WTC11 (cell line): ENCODE results near the gene OSBPL9.

Experiments
- ELF4 ChIP-seq: sonication (generic); formaldehyde crosslinking; IDR thresholded peaks from 2 replicates; pipeline ENCODE4 v1.8.1; 2022; ENCODE audit warnings: low read depth, mild to moderate bottlenecking, moderate library complexity, missing genetic modification reagents
- FOXP1 ChIP-seq: sonication (generic); formaldehyde crosslinking; IDR thresholded peaks from 2 replicates; pipeline ENCODE4 v1.8.0; 2022; ENCODE audit warnings: missing genetic modification reagents, mild to moderate bottlenecking, moderate library complexity, borderline replicate concordance
- PRRX2 ChIP-seq: fragments of 250-450 bp; sonication (Bioruptor Pico); IDR thresholded peaks from 2 replicates; pipeline ENCODE4 v1.8.0; 2021; ENCODE audit warnings: mild to moderate bottlenecking
- TF ChIP-seq, protein P1 (sequence below): fragments of 200-600 bp; IDR thresholded peaks from 2 replicates; pipeline ENCODE4 v1.8.0; 2022; ENCODE audit warnings: antibody characterized with exemption
- TF ChIP-seq, protein P2 (sequence below): sonication (generic); formaldehyde crosslinking; IDR thresholded peaks from 2 replicates; pipeline ENCODE4 v1.8.1; 2023; ENCODE audit warnings: mild to moderate bottlenecking, missing genetic modification reagents, moderate library complexity
- TF ChIP-seq, protein P3 (sequence below): sonication (generic); formaldehyde crosslinking; IDR thresholded peaks from 2 replicates; pipeline ENCODE4 v1.8.1; 2022; ENCODE audit warnings: mild to moderate bottlenecking, missing genetic modification reagents, moderate library complexity, borderline replicate concordance
- TF ChIP-seq, protein P4 (sequence below): sonication (generic); formaldehyde crosslinking; IDR thresholded peaks from 2 replicates; pipeline ENCODE4 v1.8.1; 2023; ENCODE audit warnings: mild to moderate bottlenecking, moderate library complexity, missing genetic modification reagents

GRCh38 chr1:51790385-51790784 is 173.5 kb downstream of the OSBPL9 start:
- TF ChIP-seq, protein P1, sequence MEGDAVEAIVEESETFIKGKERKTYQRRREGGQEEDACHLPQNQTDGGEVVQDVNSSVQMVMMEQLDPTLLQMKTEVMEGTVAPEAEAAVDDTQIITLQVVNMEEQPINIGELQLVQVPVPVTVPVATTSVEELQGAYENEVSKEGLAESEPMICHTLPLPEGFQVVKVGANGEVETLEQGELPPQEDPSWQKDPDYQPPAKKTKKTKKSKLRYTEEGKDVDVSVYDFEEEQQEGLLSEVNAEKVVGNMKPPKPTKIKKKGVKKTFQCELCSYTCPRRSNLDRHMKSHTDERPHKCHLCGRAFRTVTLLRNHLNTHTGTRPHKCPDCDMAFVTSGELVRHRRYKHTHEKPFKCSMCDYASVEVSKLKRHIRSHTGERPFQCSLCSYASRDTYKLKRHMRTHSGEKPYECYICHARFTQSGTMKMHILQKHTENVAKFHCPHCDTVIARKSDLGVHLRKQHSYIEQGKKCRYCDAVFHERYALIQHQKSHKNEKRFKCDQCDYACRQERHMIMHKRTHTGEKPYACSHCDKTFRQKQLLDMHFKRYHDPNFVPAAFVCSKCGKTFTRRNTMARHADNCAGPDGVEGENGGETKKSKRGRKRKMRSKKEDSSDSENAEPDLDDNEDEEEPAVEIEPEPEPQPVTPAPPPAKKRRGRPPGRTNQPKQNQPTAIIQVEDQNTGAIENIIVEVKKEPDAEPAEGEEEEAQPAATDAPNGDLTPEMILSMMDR, result no peak
- TF ChIP-seq, protein P2, sequence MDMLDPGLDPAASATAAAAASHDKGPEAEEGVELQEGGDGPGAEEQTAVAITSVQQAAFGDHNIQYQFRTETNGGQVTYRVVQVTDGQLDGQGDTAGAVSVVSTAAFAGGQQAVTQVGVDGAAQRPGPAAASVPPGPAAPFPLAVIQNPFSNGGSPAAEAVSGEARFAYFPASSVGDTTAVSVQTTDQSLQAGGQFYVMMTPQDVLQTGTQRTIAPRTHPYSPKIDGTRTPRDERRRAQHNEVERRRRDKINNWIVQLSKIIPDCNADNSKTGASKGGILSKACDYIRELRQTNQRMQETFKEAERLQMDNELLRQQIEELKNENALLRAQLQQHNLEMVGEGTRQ (CRISPR knock-in tag), result no peak
- TF ChIP-seq, protein P3, sequence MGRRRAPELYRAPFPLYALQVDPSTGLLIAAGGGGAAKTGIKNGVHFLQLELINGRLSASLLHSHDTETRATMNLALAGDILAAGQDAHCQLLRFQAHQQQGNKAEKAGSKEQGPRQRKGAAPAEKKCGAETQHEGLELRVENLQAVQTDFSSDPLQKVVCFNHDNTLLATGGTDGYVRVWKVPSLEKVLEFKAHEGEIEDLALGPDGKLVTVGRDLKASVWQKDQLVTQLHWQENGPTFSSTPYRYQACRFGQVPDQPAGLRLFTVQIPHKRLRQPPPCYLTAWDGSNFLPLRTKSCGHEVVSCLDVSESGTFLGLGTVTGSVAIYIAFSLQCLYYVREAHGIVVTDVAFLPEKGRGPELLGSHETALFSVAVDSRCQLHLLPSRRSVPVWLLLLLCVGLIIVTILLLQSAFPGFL, result no peak
- TF ChIP-seq PRRX2 (CRISPR knock-in tag) (no peak), ELF4 (CRISPR knock-in tag) (no peak), FOXP1 (no peak)
- TF ChIP-seq, protein P4, sequence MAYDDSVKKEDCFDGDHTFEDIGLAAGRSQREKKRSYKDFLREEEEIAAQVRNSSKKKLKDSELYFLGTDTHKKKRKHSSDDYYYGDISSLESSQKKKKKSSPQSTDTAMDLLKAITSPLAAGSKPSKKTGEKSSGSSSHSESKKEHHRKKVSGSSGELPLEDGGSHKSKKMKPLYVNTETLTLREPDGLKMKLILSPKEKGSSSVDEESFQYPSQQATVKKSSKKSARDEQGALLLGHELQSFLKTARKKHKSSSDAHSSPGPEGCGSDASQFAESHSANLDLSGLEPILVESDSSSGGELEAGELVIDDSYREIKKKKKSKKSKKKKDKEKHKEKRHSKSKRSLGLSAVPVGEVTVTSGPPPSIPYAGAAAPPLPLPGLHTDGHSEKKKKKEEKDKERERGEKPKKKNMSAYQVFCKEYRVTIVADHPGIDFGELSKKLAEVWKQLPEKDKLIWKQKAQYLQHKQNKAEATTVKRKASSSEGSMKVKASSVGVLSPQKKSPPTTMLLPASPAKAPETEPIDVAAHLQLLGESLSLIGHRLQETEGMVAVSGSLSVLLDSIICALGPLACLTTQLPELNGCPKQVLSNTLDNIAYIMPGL (CRISPR knock-in tag), result no peak
